H1 (cell line): ENCODE results near the gene TCEA2. TPM values are rescaled to one million over a fixed set of nuclear protein-coding genes. Genes with fewer than 3 reads are reported as not detected.
A peak's percentile ranks its signal among the peaks of the same experiment; 100 is the strongest.

ENCODE experiments used
- CTCF ChIA-PET: fragments of 300-600 bp; sonication (Branson Sonifier 250); formaldehyde crosslinking; loops from one replicate; lab custom pipeline; 2021; ENCODE audit not compliant: partially characterized antibody; lab: Charles Lee
- POLR2A ChIA-PET: fragments of 300-600 bp; sonication (Branson Sonifier 250); formaldehyde crosslinking; loops from one replicate; lab custom pipeline; 2021; ENCODE audit warnings: inconsistent platforms; ENCODE audit not compliant: partially characterized antibody; lab: Charles Lee
- DNase-seq, 2 experiments: peaks; one replicate each; pipeline versions ENCODE4 v3.0.0 to v3.0.0-alpha.2; 2010 to 2022; ENCODE audit warnings: low spot score in 2 of 2, low read depth in 1 of 2, mixed read lengths in 1 of 2
- FAIRE-seq: peaks from 2 replicates; lab custom pipeline; 2011; peaks lifted over from hg19 to GRCh38; lab: Jason Lieb, UNC
- H2AFZ ChIP-seq: 2 replicates; pipeline ENCODE4 v1.8.1; 2012; ENCODE audit warnings: low read length, inconsistent platforms
- H2AK5ac ChIP-seq: 2 replicates; pipeline ENCODE4 v1.6.1; 2013; ENCODE audit warnings: low read depth, low read length
- H2BK120ac ChIP-seq: replicated peaks from 2 replicates; pipeline ENCODE3; 2013; ENCODE audit warnings: low read depth, low read length, inconsistent platforms
- H2BK12ac ChIP-seq: 2 replicates; pipeline ENCODE4 v1.6.1; 2013; ENCODE audit warnings: low read depth, low read length
- H2BK15ac ChIP-seq: 2 replicates; pipeline ENCODE4 v1.6.1; 2013; ENCODE audit warnings: low read length
- H2BK20ac ChIP-seq: 2 replicates; pipeline ENCODE4 v1.6.1; 2013; ENCODE audit warnings: low read length
- H2BK5ac ChIP-seq: 2 replicates; pipeline ENCODE4 v1.6.1; 2013; ENCODE audit warnings: low read depth, low read length
- H3K14ac ChIP-seq: 2 replicates; pipeline ENCODE4 v1.6.1; 2013; ENCODE audit warnings: inconsistent platforms; ENCODE audit not compliant: insufficient read length
- H3K18ac ChIP-seq: 2 replicates; pipeline ENCODE4 v1.6.1; 2013; ENCODE audit warnings: low read length; ENCODE audit errors: extremely low read depth
- H3K23ac ChIP-seq: 2 replicates; pipeline ENCODE4 v1.6.1; 2013; ENCODE audit warnings: inconsistent platforms; ENCODE audit not compliant: insufficient read length
- H3K23me2 ChIP-seq: 2 replicates; pipeline ENCODE4 v1.6.1; 2013; ENCODE audit warnings: low read depth, low read length
- H3K27ac ChIP-seq: 2 replicates; pipeline ENCODE4 v1.6.1; 2011; ENCODE audit warnings: low read depth, low read length, inconsistent platforms
- H3K27me3 ChIP-seq, 4 experiments: replicated peaks in 1 of 4; 1 replicate in 1 of 4; 2 replicates in 3 of 4; pipeline versions ENCODE4 v1.6.1 to v1.8.1; 2011 to 2013; ENCODE audit warnings: low read length in 3 of 4, mild to moderate bottlenecking in 3 of 4, inconsistent platforms in 2 of 4, mixed read lengths in 2 of 4, moderate library complexity in 1 of 4; ENCODE audit not compliant: control insufficient read depth in 3 of 4, insufficient read depth in 3 of 4; ENCODE audit errors: extremely low read depth in 1 of 4
- H3K36me3 ChIP-seq, 4 experiments: 2 replicates each; pipeline versions ENCODE4 v1.6.1 to v1.8.1; 2011 to 2013; ENCODE audit warnings: mild to moderate bottlenecking in 4 of 4, low read length in 3 of 4, moderate library complexity in 2 of 4, control low read depth in 1 of 4, inconsistent platforms in 1 of 4; ENCODE audit not compliant: insufficient read depth in 4 of 4, control insufficient read depth in 2 of 4
- H3K4ac ChIP-seq: replicated peaks from 2 replicates; pipeline ENCODE3; 2013; ENCODE audit warnings: low read length, low read depth, mixed read lengths, inconsistent platforms; ENCODE audit not compliant: insufficient read length
- H3K4me1 ChIP-seq, 4 experiments: replicated peaks in 1 of 4; 1 replicate in 1 of 4; 2 replicates in 3 of 4; pipeline versions ENCODE4 v1.6.1 to v1.8.1; 2011 to 2013; ENCODE audit warnings: low read length in 3 of 4, inconsistent platforms in 2 of 4, mixed read lengths in 1 of 4; ENCODE audit not compliant: insufficient read depth in 4 of 4, control insufficient read depth in 3 of 4
- H3K4me2 ChIP-seq, 2 experiments: 2 replicates each; pipeline versions ENCODE4 v1.6.1 to v1.8.1; 2011 to 2013; ENCODE audit warnings: low read depth in 2 of 2, low read length in 2 of 2, control low read depth in 1 of 2, inconsistent platforms in 1 of 2, mild to moderate bottlenecking in 1 of 2; ENCODE audit not compliant: insufficient read depth in 1 of 2
- H3K4me3 ChIP-seq, 4 experiments: fragments of 200-600, 300-600 bp in 1 of 4; sonication (generic), shearing (Covaris generic), sonication (Bioruptor Twin) in 1 of 4; 2 replicates each; pipeline versions ENCODE4 v1.5.1 to v1.8.1; 2011 to 2016; ENCODE audit warnings: low read length in 4 of 4, low read depth in 3 of 4, control low read depth in 2 of 4, inconsistent platforms in 2 of 4, mild to moderate bottlenecking in 2 of 4, mixed read lengths in 1 of 4, moderate library complexity in 1 of 4; ENCODE audit not compliant: insufficient read depth in 2 of 4; ENCODE audit errors: extremely low read depth in 1 of 4
- H3K56ac ChIP-seq: replicated peaks from 2 replicates; pipeline ENCODE3; 2013; ENCODE audit warnings: low read depth, mild to moderate bottlenecking, mixed read lengths, low read length, inconsistent platforms; ENCODE audit not compliant: insufficient read length
- H3K79me1 ChIP-seq: 2 replicates; pipeline ENCODE4 v1.6.1; 2013; ENCODE audit warnings: low read depth, low read length, control low read depth
- H3K79me2 ChIP-seq, 2 experiments: 2 replicates each; pipeline versions ENCODE4 v1.6.1 to v1.8.1; 2012 to 2013; ENCODE audit warnings: low read length in 2 of 2, mild to moderate bottlenecking in 2 of 2, inconsistent platforms in 1 of 2; ENCODE audit not compliant: insufficient read depth in 2 of 2, control insufficient read depth in 1 of 2
- H3K9ac ChIP-seq, 4 experiments: replicated peaks in 1 of 4; 1 replicate in 1 of 4; 2 replicates in 3 of 4; pipeline versions ENCODE4 v1.6.1 to v1.8.1; 2011 to 2013; ENCODE audit warnings: low read depth in 3 of 4, low read length in 3 of 4, control low read depth in 2 of 4, mild to moderate bottlenecking in 2 of 4, moderate library complexity in 2 of 4, inconsistent platforms in 1 of 4; ENCODE audit errors: extremely low read depth in 1 of 4
- H3K9me3 ChIP-seq, 2 experiments: 2 replicates each; pipeline versions ENCODE4 v1.6.1 to v1.8.1; 2012 to 2013; ENCODE audit warnings: mild to moderate bottlenecking in 2 of 2, moderate library complexity in 2 of 2, control low read depth in 1 of 2, inconsistent platforms in 1 of 2, low read depth in 1 of 2, low read length in 1 of 2, mixed read lengths in 1 of 2; ENCODE audit not compliant: insufficient read depth in 2 of 2
- H4K20me1 ChIP-seq, 2 experiments: replicated peaks in 1 of 2; 2 replicates each; pipeline versions ENCODE3 to v1.8.1; 2011 to 2013; ENCODE audit warnings: inconsistent platforms in 2 of 2, low read length in 2 of 2, mild to moderate bottlenecking in 1 of 2; ENCODE audit not compliant: insufficient read depth in 2 of 2, control insufficient read depth in 1 of 2
- H4K5ac ChIP-seq: 2 replicates; pipeline ENCODE4 v1.6.1; 2013; ENCODE audit warnings: low read length, low read depth, mixed read lengths, inconsistent platforms; ENCODE audit not compliant: insufficient read length
- H4K8ac ChIP-seq: 2 replicates; pipeline ENCODE4 v1.8.0; 2013; ENCODE audit warnings: mild to moderate bottlenecking, moderate library complexity, low read length, inconsistent platforms; ENCODE audit not compliant: insufficient read depth; ENCODE audit errors: extremely low read depth
- H4K91ac ChIP-seq: replicated peaks from 2 replicates; pipeline ENCODE3; 2013; ENCODE audit warnings: low read length, mixed read lengths, inconsistent platforms; ENCODE audit not compliant: insufficient read length
- CHD2 ChIP-seq: IDR thresholded peaks from 2 replicates; pipeline ENCODE4 v1.6.1; 2012; ENCODE audit warnings: low read length, improper control_type of control experiment
- EP300 ChIP-seq, 2 experiments: IDR thresholded peaks; 1 replicate in 1 of 2; 2 replicates in 1 of 2; pipeline ENCODE4 v1.6.1; 2011 to 2012; ENCODE audit warnings: low read depth in 2 of 2, low read length in 2 of 2, mild to moderate bottlenecking in 2 of 2, borderline replicate concordance in 1 of 2, inconsistent platforms in 1 of 2, moderate library complexity in 1 of 2
- GABPA ChIP-seq: IDR thresholded peaks from 2 replicates; pipeline ENCODE4 v1.6.1; 2011; ENCODE audit warnings: mild to moderate bottlenecking, low read length, moderate library complexity, borderline replicate concordance; ENCODE audit not compliant: insufficient read depth
- MAFK ChIP-seq: IDR thresholded peaks from 2 replicates; pipeline ENCODE4 v1.6.1; 2012; ENCODE audit warnings: low read depth, mild to moderate bottlenecking, improper control_type of control experiment, low read length
- RAD21 ChIP-seq, 2 experiments: IDR thresholded peaks in 1 of 2; conservative IDR thresholded peaks in 1 of 2; 2 replicates each; pipeline ENCODE4 v1.6.1; 2011; ENCODE audit warnings: low read depth in 2 of 2, low read length in 2 of 2, improper control_type of control experiment in 1 of 2, inconsistent platforms in 1 of 2, mild to moderate bottlenecking in 1 of 2, moderate library complexity in 1 of 2
- WGBS, 2 experiments: shearing (Covaris generic) in 1 of 2; methylation state at CpG; one replicate each; pipeline versions ENCODE4 v1.1.6 to v1.1.7; 2013 to 2015; ENCODE audit warnings: low lambda C conversion rate in 2 of 2, mixed read lengths in 2 of 2, inconsistent platforms in 1 of 2, low coverage in 1 of 2, missing lambda C conversion rate in 1 of 2; ENCODE audit not compliant: insufficient replicate concordance in 2 of 2, insufficient coverage in 1 of 2, insufficient read length in 1 of 2; ENCODE audit errors: extremely low coverage in 1 of 2, missing lambda C conversion rate in 1 of 2; 5-methylcytosine and 5-hydroxymethylcytosine counted together
- polyA plus RNA-seq, 7 experiments: library from polyadenylated mRNA; depleted of rRNA in 3 of 7; stranded (reverse) in 5 of 7; unstranded in 2 of 7; fragments of >200 nt in 5 of 7; fragments of 200-250 nt in 2 of 7; gene quantifications; 1 replicate in 5 of 7; 2 replicates in 1 of 7; 4 replicates in 1 of 7; pipeline versions ENCODE4 v1.2.1 to v1.2.3, GENCODE V29; 2011 to 2013; ENCODE audit warnings: missing spikeins in 2 of 7, mixed read lengths in 2 of 7
- total RNA-seq: library from RNA; stranded (reverse); fragmentation: NEBNext Ultra II Directional; extraction: Animal tissue kit (Norgen Biotek cat#: 25700); gene quantifications from 2 replicates; pipeline ENCODE4 v1.2.1, GENCODE V29; 2021
- TF ChIP-seq, protein P1 (sequence below), 3 experiments: IDR thresholded peaks; 1 replicate in 2 of 3; 2 replicates in 1 of 3; pipeline versions ENCODE4 v1.5.1 to v1.6.1; 2011; ENCODE audit warnings: low read length in 3 of 3, mild to moderate bottlenecking in 3 of 3, inconsistent platforms in 2 of 3, low read depth in 1 of 3, moderate library complexity in 1 of 3; ENCODE audit not compliant: insufficient read depth in 1 of 3; ENCODE audit errors: control extremely low read depth in 1 of 3
- TF ChIP-seq, protein P2 (sequence below): IDR thresholded peaks from 2 replicates; pipeline ENCODE4 v1.6.1; 2011; ENCODE audit warnings: low read depth, mild to moderate bottlenecking, low read length; ENCODE audit not compliant: insufficient read depth
- TF ChIP-seq, protein P3 (sequence below): IDR thresholded peaks from 2 replicates; pipeline ENCODE4 v1.6.1; 2012; ENCODE audit warnings: inconsistent platforms

The TCEA2 gene
- total and polyA plus RNA-seq, 2 of the 8 experiments (the other 6 are each of a cell fraction or from before 2014, with no cell fraction given), result 41.4 to 42.3 TPM

DNA sequence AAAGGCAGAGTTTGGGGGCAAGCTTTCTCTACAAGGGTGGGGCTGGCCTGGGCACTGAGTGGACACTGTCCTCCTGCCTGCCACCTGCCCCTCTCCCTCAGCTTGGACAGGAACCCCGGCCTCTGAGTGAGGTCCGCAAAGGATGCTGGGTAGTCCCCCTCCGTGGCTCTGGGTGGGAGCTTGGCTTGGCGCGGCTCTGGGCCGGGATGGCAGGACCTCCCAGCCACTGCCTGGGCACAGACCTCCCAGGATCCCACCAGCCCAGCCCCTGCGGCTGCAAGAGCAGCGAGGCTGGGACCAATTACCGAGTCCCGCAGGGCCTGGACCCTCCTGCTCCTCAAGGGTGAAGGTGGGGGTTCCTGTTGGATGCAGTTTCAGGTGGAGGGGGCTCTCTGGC is 10.7 kb upstream of the TCEA2 start:
- Histone ChIP-seq H3K27me3 (peaks cover 31 to 47% (median 39%) of the 10 kb centered on the region in 4 experiments), H2BK12ac (peak overlapping the region; percentile 60; the same call in 1 of the 2 replicates), H4K5ac (no peak overlapping the region), H3K23ac (no peak overlapping the region), H3K27ac (no peak overlapping the region), H4K91ac (no peak overlapping the region), H3K4me2 (no peak overlapping the region), H2BK15ac (peak overlapping the region; percentile 61; the same call in 1 of the 2 replicates), H3K9ac (no peak overlapping the region), H2BK120ac (no peak overlapping the region)
- FAIRE-seq (no peak), DNase-seq (no peak)
- TF ChIP-seq GABPA, result no peak
- no peak for TF ChIP-seq CHD2
- no peak for TF ChIP-seq MAFK
- no peak for TF ChIP-seq EP300 (IDR thresholded peaks at IDR 0.05; ENCODE audit: borderline replicate concordance in 1 of 2, low read depth in 2 of 2, low read length in 2 of 2)
- TF ChIP-seq, protein P1, sequence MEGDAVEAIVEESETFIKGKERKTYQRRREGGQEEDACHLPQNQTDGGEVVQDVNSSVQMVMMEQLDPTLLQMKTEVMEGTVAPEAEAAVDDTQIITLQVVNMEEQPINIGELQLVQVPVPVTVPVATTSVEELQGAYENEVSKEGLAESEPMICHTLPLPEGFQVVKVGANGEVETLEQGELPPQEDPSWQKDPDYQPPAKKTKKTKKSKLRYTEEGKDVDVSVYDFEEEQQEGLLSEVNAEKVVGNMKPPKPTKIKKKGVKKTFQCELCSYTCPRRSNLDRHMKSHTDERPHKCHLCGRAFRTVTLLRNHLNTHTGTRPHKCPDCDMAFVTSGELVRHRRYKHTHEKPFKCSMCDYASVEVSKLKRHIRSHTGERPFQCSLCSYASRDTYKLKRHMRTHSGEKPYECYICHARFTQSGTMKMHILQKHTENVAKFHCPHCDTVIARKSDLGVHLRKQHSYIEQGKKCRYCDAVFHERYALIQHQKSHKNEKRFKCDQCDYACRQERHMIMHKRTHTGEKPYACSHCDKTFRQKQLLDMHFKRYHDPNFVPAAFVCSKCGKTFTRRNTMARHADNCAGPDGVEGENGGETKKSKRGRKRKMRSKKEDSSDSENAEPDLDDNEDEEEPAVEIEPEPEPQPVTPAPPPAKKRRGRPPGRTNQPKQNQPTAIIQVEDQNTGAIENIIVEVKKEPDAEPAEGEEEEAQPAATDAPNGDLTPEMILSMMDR (IDR thresholded peaks at IDR 0.05; ENCODE audit: control extremely low read depth in 1 of 3, insufficient read depth in 1 of 3, low read depth in 1 of 3, low read length in 3 of 3), result no peak
- no peak for TF ChIP-seq RAD21 (IDR thresholded peaks at IDR 0.05 in 1 of 2, conservative IDR thresholded peaks at IDR 0.05 in 1 of 2; ENCODE audit: low read depth in 2 of 2, low read length in 2 of 2)
- TF ChIP-seq, protein P2, sequence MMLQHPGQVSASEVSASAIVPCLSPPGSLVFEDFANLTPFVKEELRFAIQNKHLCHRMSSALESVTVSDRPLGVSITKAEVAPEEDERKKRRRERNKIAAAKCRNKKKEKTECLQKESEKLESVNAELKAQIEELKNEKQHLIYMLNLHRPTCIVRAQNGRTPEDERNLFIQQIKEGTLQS, result no peak
- TF ChIP-seq, protein P3, sequence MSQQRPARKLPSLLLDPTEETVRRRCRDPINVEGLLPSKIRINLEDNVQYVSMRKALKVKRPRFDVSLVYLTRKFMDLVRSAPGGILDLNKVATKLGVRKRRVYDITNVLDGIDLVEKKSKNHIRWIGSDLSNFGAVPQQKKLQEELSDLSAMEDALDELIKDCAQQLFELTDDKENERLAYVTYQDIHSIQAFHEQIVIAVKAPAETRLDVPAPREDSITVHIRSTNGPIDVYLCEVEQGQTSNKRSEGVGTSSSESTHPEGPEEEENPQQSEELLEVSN, result no peak
- TF ChIP-seq, all 59 proteins: peak for 0
- POLR2A ChIA-PET, result interaction anchor here (1.6 to 3.7 kb wide), 3 partner anchors 10 to 16 kb away, joined by 5 to 24 read pairs (median 7); partner anchors contain the start of gene TCEA2
- Histone ChIP-seq H4K8ac (peak overlapping the region; percentile 51; the same call in 1 of the 2 replicates), H3K79me1 (no peaks in the 10 kb centered on the region), H2BK20ac (no peak overlapping the region), H3K23me2 (peaks cover 4% of the 10 kb centered on the region; the same call in 1 of the 2 replicates), H3K4me1 (peaks cover 0 to 30% (median 14%) of the 10 kb centered on the region in 4 experiments; a peak in 6 of 7 replicates), H2AK5ac (no peak overlapping the region), H3K14ac (no peak overlapping the region), H3K79me2 (no peaks in the 10 kb centered on the region), H3K4ac (no peak overlapping the region), H3K4me3 (no peak overlapping the region), H2BK5ac (no peak overlapping the region), H3K9me3 (no peaks in the 10 kb centered on the region), H2AFZ (no peak overlapping the region), H4K20me1 (no peaks in the 10 kb centered on the region), H3K36me3 (peaks cover 0 to 10% (median 0%) of the 10 kb centered on the region in 4 experiments; a peak in 1 of 8 replicates), H3K18ac (no peak overlapping the region), H3K56ac (no peak overlapping the region)
- CTCF ChIA-PET, result interaction anchor here (0.7 to 15.0 kb wide), 9 partner anchors 9 to 100 kb away, joined by 3 to 139 read pairs (median 11); partner anchors contain the start of genes LKAAEAR1, OPRL1, PRPF6 and RGS19
- WGBS, 2 experiments, result 80% methylated on average over 6 of the region's 10 CpGs; no CpG with 5 or more reads in 1 of the 2 experiments
